ENCODE measurements around the gene CHRM5.

Gene CHRM5

GRCh38 chr15:33959844-33960548, 8.3 kb upstream of the CHRM5 start:
- no peaks in the 10 kb centered on the region for H3K4me1 ChIP-seq (ENCODE audit: control insufficient read depth, insufficient read depth, low read length, unreplicated experiment)
- no peak overlapping the region for H3K4me3 ChIP-seq (ENCODE audit: low read depth, low read length)
- no peaks in the 10 kb centered on the region for H3K79me2 ChIP-seq (ENCODE audit: control insufficient read depth, insufficient read depth, low read length, unreplicated experiment)
- H3K27ac ChIP-seq (ENCODE audit: low read depth, low read length) = no peak overlapping the region
- H2AFZ ChIP-seq (ENCODE audit: low read length, unreplicated experiment) = no peak overlapping the region
- no peaks in the 10 kb centered on the region for H3K27me3 ChIP-seq (ENCODE audit: insufficient read depth, low read length)
- H3K36me3 ChIP-seq (ENCODE audit: insufficient read depth, low read length) = no peaks in the 10 kb centered on the region

DNA sequence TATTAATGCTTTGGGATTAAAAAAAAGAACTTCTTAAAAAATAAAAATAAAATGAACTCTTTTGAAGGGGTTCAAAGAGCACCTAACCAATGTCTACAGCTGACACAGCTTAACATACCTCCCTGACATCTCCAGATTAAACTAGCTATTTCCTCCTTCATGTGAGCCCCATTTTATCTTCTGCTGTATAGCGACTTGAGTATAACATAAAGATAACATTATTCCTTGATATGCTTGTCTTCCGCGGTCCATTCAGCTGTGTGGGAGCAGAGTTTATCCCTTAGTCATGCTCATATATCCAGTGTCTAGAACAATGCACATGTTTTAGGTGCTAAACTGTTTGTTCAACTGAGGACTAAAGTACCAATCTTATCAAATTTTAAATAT, 7.8 kb upstream of the CHRM5 start:
- Histone ChIP-seq H3K27ac (ENCODE audit: low read depth, low read length) (no peak overlapping the region), H3K79me2 (ENCODE audit: control insufficient read depth, insufficient read depth, low read length, unreplicated experiment) (no peaks in the 10 kb centered on the region), H3K4me3 (ENCODE audit: low read depth, low read length) (no peak overlapping the region), H2AFZ (ENCODE audit: low read length, unreplicated experiment) (no peak overlapping the region), H3K27me3 (ENCODE audit: insufficient read depth, low read length) (no peaks in the 10 kb centered on the region), H3K36me3 (ENCODE audit: insufficient read depth, low read length) (no peaks in the 10 kb centered on the region), H3K4me1 (ENCODE audit: control insufficient read depth, insufficient read depth, low read length, unreplicated experiment) (no peaks in the 10 kb centered on the region)

DNA sequence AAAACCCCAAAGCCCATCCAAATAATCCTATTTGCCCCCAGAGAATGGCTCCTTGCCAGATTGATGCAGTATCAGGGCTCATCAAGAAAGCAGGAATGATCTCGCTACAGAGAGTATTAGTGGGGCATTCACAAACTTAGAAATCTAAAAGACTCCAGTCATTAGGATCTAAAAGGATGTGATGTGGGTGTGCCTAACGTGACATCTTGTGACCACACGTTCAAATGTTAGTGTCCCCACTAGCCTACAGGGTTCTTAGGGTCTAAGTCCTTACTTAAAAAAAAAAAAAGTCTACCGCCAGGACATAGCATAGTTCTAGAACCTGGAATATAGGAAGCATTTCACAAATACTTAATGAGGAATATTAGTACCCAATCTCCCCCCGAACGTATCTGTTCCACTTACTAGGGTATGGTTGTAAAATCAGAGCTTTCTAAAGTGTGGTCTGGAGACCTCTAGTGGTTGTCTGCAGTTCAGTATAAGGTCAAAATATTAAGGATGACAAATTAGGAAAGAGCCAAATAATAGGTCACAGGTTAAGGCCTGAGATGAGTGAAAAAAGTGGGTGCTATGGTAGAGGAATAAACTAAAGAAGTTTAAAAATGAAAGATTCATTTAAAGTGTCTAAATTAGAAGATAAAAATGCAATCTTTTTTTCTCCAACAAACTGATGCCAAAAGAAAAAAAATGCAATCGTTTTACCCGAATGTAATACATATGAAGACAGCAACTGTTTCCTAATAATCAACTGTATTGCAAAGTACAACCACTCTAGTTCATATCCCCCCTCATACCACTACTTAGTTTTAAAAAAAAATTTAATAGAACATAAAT, 4.2 kb upstream of the CHRM5 start:
- Histone ChIP-seq H3K36me3 (ENCODE audit: insufficient read depth, low read length) (no peaks in the 10 kb centered on the region), H2AFZ (ENCODE audit: low read length, unreplicated experiment) (no peak overlapping the region), H3K79me2 (ENCODE audit: control insufficient read depth, insufficient read depth, low read length, unreplicated experiment) (no peaks in the 10 kb centered on the region), H3K27me3 (ENCODE audit: insufficient read depth, low read length) (no peaks in the 10 kb centered on the region), H3K4me3 (ENCODE audit: low read depth, low read length) (no peak overlapping the region), H3K27ac (ENCODE audit: low read depth, low read length) (no peak overlapping the region), H3K4me1 (ENCODE audit: control insufficient read depth, insufficient read depth, low read length, unreplicated experiment) (no peaks in the 10 kb centered on the region)

DNA sequence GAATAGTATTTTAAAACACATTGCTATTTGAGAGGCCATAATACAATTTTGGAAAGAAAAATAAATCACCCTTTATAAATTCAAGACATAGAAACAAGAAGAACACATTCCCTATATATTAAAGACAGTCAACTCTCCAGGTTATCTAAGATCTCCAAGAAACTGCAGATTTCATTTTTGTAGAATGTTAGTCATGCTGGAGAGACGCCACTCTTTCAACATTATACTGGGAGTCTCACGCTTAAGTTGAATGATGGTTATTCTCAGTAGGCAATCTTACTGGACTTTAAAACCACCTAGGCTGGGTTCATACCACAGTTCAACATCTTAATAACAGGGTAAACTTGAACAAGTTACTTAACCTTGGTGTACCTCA, 3.6 kb upstream of the CHRM5 start:
- H2AFZ ChIP-seq (ENCODE audit: low read length, unreplicated experiment) = no peak overlapping the region

GRCh38 chr15:33968821-33969220, 524 bp downstream of the CHRM5 start:
- no peak overlapping the region for H3K27ac ChIP-seq (ENCODE audit: low read depth, low read length)
- no peaks in the 10 kb centered on the region for H3K79me2 ChIP-seq (ENCODE audit: control insufficient read depth, insufficient read depth, low read length, unreplicated experiment)
- H2AFZ ChIP-seq (ENCODE audit: low read length, unreplicated experiment) = no peak overlapping the region
- H3K4me1 ChIP-seq (ENCODE audit: control insufficient read depth, insufficient read depth, low read length, unreplicated experiment) = no peaks in the 10 kb centered on the region
- no peaks in the 10 kb centered on the region for H3K36me3 ChIP-seq (ENCODE audit: insufficient read depth, low read length)
- H3K4me3 ChIP-seq (ENCODE audit: low read depth, low read length) = no peak overlapping the region
- no peaks in the 10 kb centered on the region for H3K27me3 ChIP-seq (ENCODE audit: insufficient read depth, low read length)

More for the DNA sequence above, 3.6 kb upstream of the CHRM5 start:
- no peak overlapping the region for H3K27ac ChIP-seq (ENCODE audit: low read depth, low read length)
- H3K27me3 ChIP-seq (ENCODE audit: insufficient read depth, low read length) = no peaks in the 10 kb centered on the region
- no peaks in the 10 kb centered on the region for H3K36me3 ChIP-seq (ENCODE audit: insufficient read depth, low read length)
- no peaks in the 10 kb centered on the region for H3K4me1 ChIP-seq (ENCODE audit: control insufficient read depth, insufficient read depth, low read length, unreplicated experiment)
- no peak overlapping the region for H3K4me3 ChIP-seq (ENCODE audit: low read depth, low read length)
- no peaks in the 10 kb centered on the region for H3K79me2 ChIP-seq (ENCODE audit: control insufficient read depth, insufficient read depth, low read length, unreplicated experiment)

- no peaks in the 10 kb centered on the region for H3K36me3 ChIP-seq (ENCODE audit: insufficient read depth, low read length)
- H2AFZ ChIP-seq (ENCODE audit: low read length, unreplicated experiment) = no peak overlapping the region
- H3K27me3 ChIP-seq (ENCODE audit: insufficient read depth, low read length) = no peaks in the 10 kb centered on the region
- no peaks in the 10 kb centered on the region for H3K79me2 ChIP-seq (ENCODE audit: control insufficient read depth, insufficient read depth, low read length, unreplicated experiment)
- no peak overlapping the region for H3K27ac ChIP-seq (ENCODE audit: low read depth, low read length)
- peaks cover 4% of the 10 kb centered on the region for H3K4me1 ChIP-seq (ENCODE audit: control insufficient read depth, insufficient read depth, low read length, unreplicated experiment)
- H3K4me3 ChIP-seq (ENCODE audit: low read depth, low read length) = no peak overlapping the region
These were observed 3.5 kb downstream of the CHRM5 start for GRCh38 chr15:33971811-33972210.

DNA sequence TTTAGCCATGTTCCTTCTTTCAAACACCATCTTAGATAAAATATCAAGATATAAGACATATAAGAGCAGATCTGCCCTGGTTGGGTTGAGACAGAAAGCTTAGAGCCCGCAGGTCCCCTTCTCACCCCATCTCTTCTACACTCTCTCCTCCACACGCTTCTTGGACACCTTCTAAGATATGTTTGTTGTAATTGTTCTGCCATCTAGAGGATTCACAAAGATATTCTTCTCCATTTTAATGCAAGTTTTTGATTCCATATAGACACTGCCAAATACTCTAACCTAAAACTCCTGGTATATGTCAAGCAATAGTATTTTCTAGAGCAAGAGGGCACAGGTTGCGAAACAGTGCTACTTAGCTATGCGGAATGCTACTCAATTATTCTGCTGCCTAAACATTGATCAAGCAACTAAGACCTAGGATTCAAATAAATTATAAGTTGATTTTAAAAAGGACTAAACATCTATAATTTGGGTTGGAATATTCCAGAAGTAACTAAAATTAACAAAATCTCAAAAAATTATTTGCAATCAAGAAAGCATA, 6.8 kb downstream of the CHRM5 start:
- peaks cover 5% of the 10 kb centered on the region for H3K4me1 ChIP-seq (ENCODE audit: control insufficient read depth, insufficient read depth, low read length, unreplicated experiment)
- H3K79me2 ChIP-seq (ENCODE audit: control insufficient read depth, insufficient read depth, low read length, unreplicated experiment) = no peaks in the 10 kb centered on the region
- no peak overlapping the region for H2AFZ ChIP-seq (ENCODE audit: low read length, unreplicated experiment)
- no peak overlapping the region for H3K27ac ChIP-seq (ENCODE audit: low read depth, low read length)
- no peaks in the 10 kb centered on the region for H3K27me3 ChIP-seq (ENCODE audit: insufficient read depth, low read length)
- no peaks in the 10 kb centered on the region for H3K36me3 ChIP-seq (ENCODE audit: insufficient read depth, low read length)
- no peak overlapping the region for H3K4me3 ChIP-seq (ENCODE audit: low read depth, low read length)

- Histone ChIP-seq H3K4me1 (ENCODE audit: control insufficient read depth, insufficient read depth, low read length, unreplicated experiment) (peaks cover 7% of the 10 kb centered on the region), H3K36me3 (ENCODE audit: insufficient read depth, low read length) (no peaks in the 10 kb centered on the region)
These were observed 11.9 kb downstream of the CHRM5 start for GRCh38 chr15:33980159-33980558.

DNA sequence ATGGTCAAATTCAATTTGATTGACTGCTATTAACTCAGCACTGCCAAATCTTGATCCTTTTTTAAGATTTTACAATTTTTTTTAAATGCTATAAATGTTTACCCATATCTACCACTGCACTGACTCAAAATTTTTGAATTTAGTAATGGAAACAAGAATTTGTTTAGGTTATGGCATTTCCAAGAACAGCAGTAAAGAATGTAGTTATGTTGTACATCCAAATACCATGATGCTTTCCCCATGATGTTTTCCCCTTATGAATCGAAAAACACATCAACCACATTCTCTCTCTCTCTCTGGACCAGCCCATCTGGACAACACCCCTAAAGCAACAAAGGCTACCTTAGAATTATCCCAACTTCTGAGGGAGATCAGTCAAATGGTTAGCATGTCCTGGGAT, 14.2 kb downstream of the CHRM5 start:
- Histone ChIP-seq H3K4me1 (ENCODE audit: control insufficient read depth, insufficient read depth, low read length, unreplicated experiment) (peaks cover 7% of the 10 kb centered on the region), H3K4me3 (ENCODE audit: low read depth, low read length) (no peak overlapping the region), H3K27me3 (ENCODE audit: insufficient read depth, low read length) (no peaks in the 10 kb centered on the region), H3K36me3 (ENCODE audit: insufficient read depth, low read length) (no peaks in the 10 kb centered on the region), H3K27ac (ENCODE audit: low read depth, low read length) (no peak overlapping the region), H2AFZ (ENCODE audit: low read length, unreplicated experiment) (no peak overlapping the region), H3K79me2 (ENCODE audit: control insufficient read depth, insufficient read depth, low read length, unreplicated experiment) (no peaks in the 10 kb centered on the region)

More at GRCh38 chr15:33980159-33980558, 11.9 kb downstream of the CHRM5 start:
- Histone ChIP-seq H3K79me2 (ENCODE audit: control insufficient read depth, insufficient read depth, low read length, unreplicated experiment) (no peaks in the 10 kb centered on the region), H3K27ac (ENCODE audit: low read depth, low read length) (no peak overlapping the region), H3K27me3 (ENCODE audit: insufficient read depth, low read length) (no peaks in the 10 kb centered on the region), H3K4me3 (ENCODE audit: low read depth, low read length) (no peak overlapping the region), H2AFZ (ENCODE audit: low read length, unreplicated experiment) (no peak overlapping the region)

GRCh38 chr15:33985287-33985686, 17.0 kb downstream of the CHRM5 start:
- Histone ChIP-seq H3K79me2 (ENCODE audit: control insufficient read depth, insufficient read depth, low read length, unreplicated experiment) (no peaks in the 10 kb centered on the region), H3K27ac (ENCODE audit: low read depth, low read length) (no peak overlapping the region), H3K36me3 (ENCODE audit: insufficient read depth, low read length) (no peaks in the 10 kb centered on the region), H3K4me3 (ENCODE audit: low read depth, low read length) (no peak overlapping the region), H3K4me1 (ENCODE audit: control insufficient read depth, insufficient read depth, low read length, unreplicated experiment) (peaks cover 13% of the 10 kb centered on the region), H2AFZ (ENCODE audit: low read length, unreplicated experiment) (no peak overlapping the region), H3K27me3 (ENCODE audit: insufficient read depth, low read length) (no peaks in the 10 kb centered on the region)

- Histone ChIP-seq H3K79me2 (ENCODE audit: control insufficient read depth, insufficient read depth, low read length, unreplicated experiment) (no peaks in the 10 kb centered on the region), H3K36me3 (ENCODE audit: insufficient read depth, low read length) (no peaks in the 10 kb centered on the region), H3K4me1 (ENCODE audit: control insufficient read depth, insufficient read depth, low read length, unreplicated experiment) (peaks cover 13% of the 10 kb centered on the region), H3K27me3 (ENCODE audit: insufficient read depth, low read length) (no peaks in the 10 kb centered on the region), H3K4me3 (ENCODE audit: low read depth, low read length) (no peak overlapping the region), H3K27ac (ENCODE audit: low read depth, low read length) (no peak overlapping the region), H2AFZ (ENCODE audit: low read length, unreplicated experiment) (no peak overlapping the region)
These were observed 17.5 kb downstream of the CHRM5 start for GRCh38 chr15:33985751-33986150.

Data from ACC112 (cell line).